Stimulated activated naive CD8-positive, alpha-beta T cell treated with anti-CD3 and anti-CD28 coated beads, Interleukin-15, amount 100 ng/mL, for 72 hours (primary cell): ENCODE data around the gene ANKMY2.

Source experiments
- ATAC-seq: fragments of 150-1000 bp; cut with Tn5 transposase; 2 replicates; pipeline ENCODE4 v1.10.0; 2021; ENCODE audit warnings: mild to moderate bottlenecking, moderate library complexity
- DNase-seq, 2 donors: peaks; one replicate each; pipeline ENCODE4 v3.0.0; 2021 to 2022
- H3K27ac Mint-ChIP-seq, 2 donors: one replicate each; pipeline ENCODE4 v1.8.0; 2022; ENCODE audit warnings: mild to moderate bottlenecking in 2 of 2, mixed read lengths in 2 of 2, moderate library complexity in 2 of 2
- H3K27me3 Mint-ChIP-seq: one replicate; pipeline ENCODE4 v1.8.0; 2022; ENCODE audit warnings: mixed read lengths
- H3K4me1 Mint-ChIP-seq: one replicate; pipeline ENCODE4 v1.8.0; 2022; ENCODE audit warnings: mild to moderate bottlenecking, mixed read lengths
- H3K4me3 Mint-ChIP-seq, 2 donors: one replicate each; pipeline ENCODE4 v1.8.0; 2022; ENCODE audit warnings: mild to moderate bottlenecking in 2 of 2, mixed read lengths in 2 of 2, moderate library complexity in 1 of 2
- H3K9me3 Mint-ChIP-seq, 2 donors: one replicate each; pipeline ENCODE4 v1.8.0; 2022; ENCODE audit warnings: mixed read lengths in 2 of 2

The ANKMY2 gene

DNA sequence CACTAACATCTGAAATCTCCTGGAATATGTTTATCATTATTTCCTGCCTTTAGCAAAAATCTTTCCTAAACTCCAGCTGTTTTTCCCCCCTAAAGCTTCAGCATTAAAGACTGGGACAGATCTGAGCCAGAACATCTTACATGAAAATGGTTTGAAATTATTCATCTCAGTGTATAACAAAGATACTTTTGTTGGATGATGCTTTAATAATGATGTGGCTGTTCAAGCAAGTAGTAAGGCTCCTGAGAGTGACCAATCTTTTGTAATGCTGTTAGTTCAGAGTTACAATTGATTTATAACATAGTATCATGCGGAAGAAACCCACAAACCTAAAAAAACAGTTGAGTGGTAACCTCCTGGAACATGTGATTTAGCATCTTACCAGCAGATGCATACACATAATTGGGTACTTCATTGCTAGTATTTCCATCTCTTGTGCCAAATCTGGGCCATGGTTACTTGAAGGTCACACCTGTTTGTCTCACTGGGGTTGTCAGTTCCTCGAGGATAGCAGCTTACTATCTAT lies 1.9 kb upstream of the ANKMY2 start:
- Mint-ChIP-seq H3K9me3 (no peaks in the 10 kb centered on the region), H3K27ac (peak overlapping the region in 1 of 2 donors; percentile 33), H3K4me1 (peaks cover 71% of the 10 kb centered on the region), H3K27me3 (no peaks in the 10 kb centered on the region), H3K4me3 (peak overlapping the region; percentile 95 to 97)
- ATAC-seq (no peak), DNase-seq (no peak)

DNA sequence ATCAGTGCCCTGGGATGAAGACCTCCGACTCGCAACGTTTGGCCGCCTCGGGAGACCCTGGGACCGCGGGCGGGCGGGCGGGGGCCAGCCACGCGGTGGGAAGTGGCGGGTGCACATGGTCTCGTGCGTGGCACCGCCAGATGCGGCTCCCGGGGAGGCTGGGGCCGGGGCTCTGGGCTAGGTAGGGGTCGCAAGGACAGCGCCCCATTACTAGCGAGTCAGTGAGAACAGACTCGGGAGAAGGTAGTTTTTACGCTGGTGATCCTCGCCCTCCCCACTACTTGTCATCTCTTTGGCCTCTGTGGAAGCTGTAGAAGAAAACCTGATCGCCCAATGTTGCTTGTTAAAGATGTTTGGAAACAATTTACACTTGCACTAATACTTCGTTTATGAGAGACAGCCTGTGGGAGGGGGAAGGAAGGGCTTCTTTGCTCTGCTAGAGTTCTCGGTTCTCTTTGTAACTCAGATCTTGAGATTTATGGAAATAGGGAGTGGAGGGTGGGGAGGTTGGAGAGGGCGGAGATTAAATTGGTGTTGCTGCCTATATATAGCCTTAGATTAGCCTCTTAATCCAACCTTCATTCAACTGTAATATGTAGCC lies 1.0 kb upstream of the ANKMY2 start:
- DNase-seq (no peak), ATAC-seq (peak; percentile 26)
- Mint-ChIP-seq H3K27ac (peak overlapping the region; percentile 98 to 100), H3K4me3 (peak overlapping the region; percentile 95 to 97), H3K9me3 (no peaks in the 10 kb centered on the region), H3K4me1 (peaks cover 62% of the 10 kb centered on the region), H3K27me3 (no peaks in the 10 kb centered on the region)

DNA sequence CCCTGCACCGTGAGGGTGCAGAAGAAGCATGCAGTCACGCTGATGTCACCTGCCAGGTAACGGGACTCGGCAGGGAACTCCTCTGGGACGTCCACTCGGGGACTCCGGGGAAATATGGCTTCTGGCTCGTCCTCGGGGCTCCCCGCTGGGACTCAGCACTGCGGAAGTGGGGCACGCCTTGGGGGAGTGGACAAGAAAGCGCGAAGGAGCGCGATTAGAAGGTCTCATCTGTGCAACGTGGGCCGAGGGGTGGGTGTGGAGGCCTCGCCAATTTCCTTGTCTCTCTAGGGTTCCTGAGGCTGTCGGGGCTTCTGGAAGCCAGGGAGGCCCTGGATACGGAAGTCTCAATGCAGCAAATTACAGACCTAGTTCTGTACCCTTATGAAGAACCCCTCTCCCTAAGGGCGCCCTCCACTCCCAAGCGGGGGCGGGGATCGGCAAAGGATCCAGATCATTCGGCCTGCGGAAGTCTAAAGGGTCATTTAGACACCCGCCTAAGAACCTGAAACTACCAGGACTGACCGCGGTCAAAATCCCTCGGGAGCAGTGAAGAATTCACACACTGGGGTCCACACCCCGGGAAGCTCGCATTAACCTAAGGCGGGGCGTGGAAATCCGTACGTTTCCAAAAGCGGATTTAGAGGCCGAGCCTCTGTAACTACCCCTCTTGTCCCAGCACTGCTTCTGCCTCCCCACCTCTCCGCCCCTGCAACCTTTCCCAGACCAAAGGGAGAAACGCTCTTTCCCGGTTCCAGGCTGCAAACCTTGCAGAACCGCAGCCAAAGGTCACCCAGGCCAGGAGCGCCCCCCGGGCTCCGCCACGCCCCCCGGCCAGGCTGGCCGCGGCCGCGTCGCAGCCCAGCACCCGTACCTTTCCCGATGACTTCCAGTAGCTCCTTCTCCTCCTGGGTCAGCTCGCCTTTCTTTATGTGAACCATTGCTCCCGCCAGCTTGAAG lies 640 bp downstream of the ANKMY2 start:
- Mint-ChIP-seq H3K9me3 (no peaks in the 10 kb centered on the region), H3K27me3 (no peaks in the 10 kb centered on the region), H3K4me1 (peaks cover 51% of the 10 kb centered on the region), H3K27ac (peak overlapping the region; percentile 98 to 100), H3K4me3 (peak overlapping the region; percentile 95 to 97)
- DNase-seq, result peak; percentile 55 to 60
- ATAC-seq, result peak; percentile 48

DNA sequence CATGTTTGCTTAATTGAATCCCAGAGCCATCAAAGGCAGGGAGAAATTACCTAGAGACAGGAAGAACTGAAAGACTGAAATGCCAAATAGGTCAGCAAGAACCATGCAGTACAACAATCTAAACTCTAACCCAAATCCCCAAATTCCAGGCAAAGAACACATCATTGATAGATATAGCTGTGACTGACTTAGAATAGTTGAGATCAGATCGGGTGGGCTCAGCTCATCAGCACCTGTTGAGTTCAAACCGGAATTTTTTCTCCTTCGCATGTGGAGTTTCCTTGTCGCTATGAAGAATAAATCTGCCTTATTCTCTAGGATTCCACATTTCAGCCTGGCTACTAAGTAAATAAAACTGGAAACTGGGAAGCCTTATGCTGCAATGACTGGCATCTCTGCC lies 1.4 kb downstream of the ANKMY2 start:
- ATAC-seq, result no peak
- H3K27me3 Mint-ChIP-seq, result no peaks in the 10 kb centered on the region
- H3K27ac Mint-ChIP-seq, result peak overlapping the region in 1 of 2 donors; percentile 84
- no peak for DNase-seq
- peak overlapping the region; percentile 95 to 97 for H3K4me3 Mint-ChIP-seq
- H3K9me3 Mint-ChIP-seq, result no peaks in the 10 kb centered on the region
- peaks cover 43% of the 10 kb centered on the region for H3K4me1 Mint-ChIP-seq

DNA sequence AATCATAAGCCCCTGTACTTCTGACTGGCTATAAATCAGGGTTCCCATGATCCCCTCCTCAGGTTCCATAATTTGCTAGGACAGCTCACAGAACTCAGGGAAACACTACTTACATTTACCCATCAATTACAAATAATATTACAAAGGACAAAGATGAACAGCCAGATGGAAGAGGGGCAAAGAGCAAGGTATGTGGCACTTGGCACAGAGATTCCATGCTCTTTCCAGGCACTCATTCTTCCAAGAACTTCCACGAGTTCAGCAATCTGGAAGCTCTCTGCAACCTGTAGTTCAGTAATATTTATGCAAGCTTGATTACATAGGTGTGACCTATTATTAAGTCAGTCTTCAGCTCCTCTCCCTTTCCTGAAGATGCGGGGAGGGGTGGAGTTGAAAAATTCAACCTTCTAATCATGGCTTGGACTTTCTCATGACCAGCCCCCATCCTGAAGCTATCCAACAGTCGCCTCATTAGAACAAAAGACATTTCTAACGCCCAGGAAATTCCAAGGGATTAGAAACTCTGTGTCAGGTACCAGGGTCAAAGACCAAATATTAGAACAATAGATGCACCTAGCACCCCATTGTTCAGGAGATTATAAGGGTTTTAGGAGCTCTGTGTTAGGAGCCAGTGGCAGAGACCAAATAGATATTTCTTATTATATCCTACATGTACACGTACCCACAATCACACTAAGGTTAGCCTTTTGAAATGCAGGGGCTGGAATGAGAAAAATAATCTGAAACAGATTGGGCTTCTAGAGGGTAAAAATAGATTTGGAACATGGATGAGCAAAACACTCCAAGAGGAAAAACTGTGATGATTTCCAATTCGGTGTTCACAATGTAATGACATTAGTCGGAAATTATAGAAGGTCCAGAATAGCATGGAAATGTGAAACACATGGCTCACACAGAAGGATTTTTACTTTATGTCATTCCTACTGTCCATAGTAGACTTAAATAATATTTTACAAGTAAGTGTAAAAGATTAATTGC lies 7.0 kb downstream of the ANKMY2 start:
- no peaks in the 10 kb centered on the region for H3K9me3 Mint-ChIP-seq
- peaks cover 7% of the 10 kb centered on the region for H3K4me1 Mint-ChIP-seq
- no peak overlapping the region for H3K4me3 Mint-ChIP-seq
- H3K27me3 Mint-ChIP-seq, result no peaks in the 10 kb centered on the region
- ATAC-seq, result no peak
- no peak for DNase-seq
- no peak overlapping the region for H3K27ac Mint-ChIP-seq

DNA sequence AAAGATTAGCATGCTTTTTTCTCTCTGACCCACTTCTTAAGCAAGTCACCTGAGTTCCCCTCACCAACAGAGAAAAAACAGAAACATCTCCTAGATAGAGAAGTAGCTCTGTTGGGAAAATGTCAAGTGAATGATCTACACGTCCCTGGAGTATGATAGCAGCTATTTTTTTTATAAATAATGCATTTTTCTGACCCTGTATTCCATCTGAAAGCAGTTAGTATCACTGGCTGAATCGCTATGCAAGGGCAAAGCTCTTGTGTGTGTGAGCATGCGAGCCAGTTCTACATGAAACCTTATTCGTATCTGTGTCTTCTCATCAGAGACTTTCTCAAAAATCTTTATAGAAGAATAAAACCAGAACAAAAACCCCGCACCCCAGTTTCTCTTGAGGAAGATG lies 8.2 kb downstream of the ANKMY2 start:
- ATAC-seq (no peak), DNase-seq (no peak)
- H3K4me1 Mint-ChIP-seq, result no peaks in the 10 kb centered on the region
- no peak overlapping the region for H3K27ac Mint-ChIP-seq
- H3K4me3 Mint-ChIP-seq, result no peak overlapping the region
- H3K9me3 Mint-ChIP-seq, result no peaks in the 10 kb centered on the region
- H3K27me3 Mint-ChIP-seq, result no peaks in the 10 kb centered on the region

DNA sequence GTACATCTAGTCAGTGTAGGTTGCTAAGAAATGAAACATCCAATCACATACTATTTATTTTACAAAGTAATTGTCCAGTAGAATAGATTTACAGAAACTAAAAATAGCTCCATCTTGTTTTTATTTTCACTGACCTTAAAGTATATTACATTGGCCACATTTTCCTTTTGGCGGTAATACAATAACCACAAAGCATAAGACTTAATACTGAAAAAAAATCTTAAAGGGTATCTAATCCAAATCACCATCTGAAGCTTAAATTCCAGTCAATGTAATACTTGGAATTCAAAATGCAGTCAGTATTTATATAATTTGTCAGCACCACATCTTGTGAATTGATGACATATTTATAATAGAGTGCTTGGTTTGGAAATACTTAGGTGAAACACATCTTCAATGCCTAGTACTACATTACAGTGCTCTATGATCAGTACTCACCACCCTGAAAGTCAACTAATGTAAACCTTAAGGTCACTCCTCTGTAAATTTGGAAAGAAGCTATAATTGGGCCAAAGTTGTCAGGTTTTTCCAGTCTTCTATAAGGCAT lies 8.9 kb downstream of the ANKMY2 start:
- Mint-ChIP-seq H3K4me1 (no peaks in the 10 kb centered on the region), H3K27me3 (no peaks in the 10 kb centered on the region), H3K9me3 (no peaks in the 10 kb centered on the region), H3K27ac (no peak overlapping the region), H3K4me3 (no peak overlapping the region)
- no peak for ATAC-seq
- no peak for DNase-seq

DNA sequence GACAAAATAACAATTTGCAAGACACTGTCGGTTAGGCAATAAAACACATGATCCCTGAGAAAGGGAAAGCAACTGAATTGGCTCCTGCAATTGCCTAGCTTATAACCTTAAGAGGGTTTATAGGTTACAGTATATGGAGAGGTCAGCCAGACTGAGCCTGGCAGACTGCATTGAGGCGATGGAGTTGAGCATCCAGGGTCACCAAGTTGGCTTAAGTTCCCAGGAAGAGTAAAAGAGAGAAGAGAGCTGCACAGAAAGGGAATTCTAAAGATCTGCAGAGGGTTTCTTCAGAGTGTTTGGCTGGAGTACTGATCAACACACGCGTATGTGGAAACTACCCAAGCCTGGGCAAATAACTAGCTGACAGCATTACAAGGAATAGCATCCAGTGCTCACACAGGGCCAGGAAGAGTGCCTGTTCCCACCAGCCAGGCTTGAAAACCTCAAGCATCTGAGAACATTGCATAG lies 11.2 kb downstream of the ANKMY2 start:
- Mint-ChIP-seq H3K9me3 (no peaks in the 10 kb centered on the region), H3K27me3 (no peaks in the 10 kb centered on the region), H3K4me3 (no peak overlapping the region), H3K4me1 (no peaks in the 10 kb centered on the region), H3K27ac (no peak overlapping the region)
- no peak for DNase-seq
- ATAC-seq, result no peak

DNA sequence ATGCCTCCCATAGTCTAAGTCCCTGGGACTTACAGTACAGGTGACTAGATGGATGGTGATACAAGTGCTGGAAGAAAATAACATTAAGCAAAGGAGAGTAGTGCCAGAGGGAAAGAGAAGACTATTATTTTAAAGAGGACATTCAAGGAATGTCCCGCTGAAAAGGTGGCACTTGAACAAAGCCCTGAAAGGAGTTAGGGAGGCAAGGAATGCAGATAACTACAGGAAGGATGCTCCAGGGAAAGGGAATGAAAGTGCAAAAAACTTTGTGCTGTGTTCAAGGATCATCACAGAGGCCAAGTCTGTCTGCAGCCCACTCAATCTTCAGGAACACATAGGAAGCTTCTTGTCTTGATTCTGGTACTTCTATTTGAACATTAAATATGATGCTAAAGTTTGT lies 14.9 kb downstream of the ANKMY2 start:
- H3K4me3 Mint-ChIP-seq, result no peak overlapping the region
- ATAC-seq, result no peak
- H3K4me1 Mint-ChIP-seq, result no peaks in the 10 kb centered on the region
- H3K27ac Mint-ChIP-seq, result no peak overlapping the region
- H3K27me3 Mint-ChIP-seq, result no peaks in the 10 kb centered on the region
- H3K9me3 Mint-ChIP-seq, result no peaks in the 10 kb centered on the region
- DNase-seq, result no peak

DNA sequence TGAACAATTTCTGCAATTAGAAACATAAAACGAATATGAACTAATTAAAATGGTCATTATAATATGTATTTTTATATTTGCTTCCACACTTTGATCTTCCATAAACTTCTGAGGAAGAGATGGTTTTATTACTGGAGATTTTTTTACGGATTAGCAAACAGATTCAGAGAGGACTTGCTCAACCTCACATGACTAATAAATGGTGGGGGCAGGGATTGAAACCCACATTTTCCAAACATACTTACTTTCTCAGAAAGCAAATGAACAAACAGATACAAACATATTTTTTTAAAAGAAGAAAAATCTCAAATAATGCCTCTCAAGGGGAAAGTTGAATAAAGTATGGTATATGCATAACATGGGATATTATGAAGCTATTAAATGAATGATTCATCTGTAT lies 18.3 kb downstream of the ANKMY2 start:
- H3K4me3 Mint-ChIP-seq, result no peak overlapping the region
- H3K4me1 Mint-ChIP-seq, result no peaks in the 10 kb centered on the region
- DNase-seq (no peak), ATAC-seq (no peak)
- no peaks in the 10 kb centered on the region for H3K9me3 Mint-ChIP-seq
- no peaks in the 10 kb centered on the region for H3K27me3 Mint-ChIP-seq
- no peak overlapping the region for H3K27ac Mint-ChIP-seq

DNA sequence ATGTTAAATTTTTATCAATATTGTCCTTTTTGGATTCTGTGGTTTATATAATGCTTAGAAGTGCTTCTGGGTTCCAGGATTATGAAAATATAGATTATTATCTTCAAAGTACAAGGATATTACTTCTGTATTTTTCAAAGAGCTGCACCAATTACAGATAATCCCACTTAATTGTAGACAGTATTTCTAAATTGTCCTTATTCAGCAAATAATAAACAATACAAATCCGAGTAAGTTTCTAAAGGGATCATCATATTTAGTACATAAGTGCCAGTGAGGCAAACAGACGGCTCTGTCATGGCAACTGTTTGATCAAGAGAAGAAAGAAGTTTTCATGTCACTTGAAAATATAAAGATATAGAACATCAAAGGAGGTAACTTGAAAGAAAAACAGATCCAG lies 19.2 kb downstream of the ANKMY2 start:
- no peak for ATAC-seq
- DNase-seq, result no peak
- no peak overlapping the region for H3K4me3 Mint-ChIP-seq
- no peak overlapping the region for H3K27ac Mint-ChIP-seq
- H3K27me3 Mint-ChIP-seq, result no peaks in the 10 kb centered on the region
- no peaks in the 10 kb centered on the region for H3K4me1 Mint-ChIP-seq
- H3K9me3 Mint-ChIP-seq, result no peaks in the 10 kb centered on the region

DNA sequence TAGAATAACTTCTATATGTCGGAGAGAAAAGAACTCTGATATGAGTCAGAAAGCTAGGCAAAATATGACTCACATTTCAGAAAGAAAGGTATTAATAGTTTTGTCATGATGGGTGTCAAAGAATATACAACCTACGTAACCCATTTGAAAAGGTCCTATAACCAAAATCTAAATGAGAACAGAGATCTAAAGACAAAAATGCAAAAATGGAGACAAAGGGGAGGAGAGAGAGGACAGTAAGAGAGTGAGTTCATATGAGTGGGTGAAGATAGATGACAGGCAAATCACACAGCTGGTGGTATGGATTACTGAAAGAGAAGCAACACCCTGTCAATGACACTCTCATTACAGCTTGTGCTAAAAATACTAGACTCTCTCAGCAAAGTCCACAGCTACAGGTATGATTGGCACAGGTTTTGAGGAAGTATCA lies 25.6 kb downstream of the ANKMY2 start:
- DNase-seq (peak; percentile 16 to 22), ATAC-seq (peak; percentile 99)
- H3K27ac Mint-ChIP-seq, result peak overlapping the region; percentile 59 to 89
- H3K9me3 Mint-ChIP-seq, result no peaks in the 10 kb centered on the region
- peaks cover 18% of the 10 kb centered on the region for H3K4me1 Mint-ChIP-seq
- H3K4me3 Mint-ChIP-seq, result peak overlapping the region; percentile 53 to 57
- no peaks in the 10 kb centered on the region for H3K27me3 Mint-ChIP-seq

DNA sequence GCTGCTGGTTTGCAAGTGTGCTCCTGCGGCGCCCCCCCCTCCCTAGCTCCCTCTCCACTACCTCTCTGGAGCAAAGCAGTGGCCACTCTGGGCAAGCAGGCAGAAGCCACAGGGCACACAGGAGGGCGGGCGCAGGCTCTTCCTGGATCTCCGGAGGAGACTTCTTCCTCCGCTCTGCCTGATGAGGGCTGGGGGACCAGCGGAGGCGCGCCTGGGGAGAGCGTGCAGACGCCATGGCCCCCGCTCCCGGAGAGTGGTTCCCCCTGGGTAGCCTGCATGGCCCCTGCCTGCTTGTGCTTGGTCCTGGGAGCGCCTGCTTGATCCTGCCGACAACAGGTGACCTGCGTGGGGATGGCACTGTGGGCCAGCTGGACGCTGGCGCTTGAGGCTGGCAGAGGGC lies 29.0 kb downstream of the ANKMY2 start:
- H3K9me3 Mint-ChIP-seq, result no peaks in the 10 kb centered on the region
- H3K27ac Mint-ChIP-seq, result no peak overlapping the region
- no peak overlapping the region for H3K4me3 Mint-ChIP-seq
- H3K4me1 Mint-ChIP-seq, result peaks cover 24% of the 10 kb centered on the region
- H3K27me3 Mint-ChIP-seq, result no peaks in the 10 kb centered on the region
- no peak for ATAC-seq
- no peak for DNase-seq

DNA sequence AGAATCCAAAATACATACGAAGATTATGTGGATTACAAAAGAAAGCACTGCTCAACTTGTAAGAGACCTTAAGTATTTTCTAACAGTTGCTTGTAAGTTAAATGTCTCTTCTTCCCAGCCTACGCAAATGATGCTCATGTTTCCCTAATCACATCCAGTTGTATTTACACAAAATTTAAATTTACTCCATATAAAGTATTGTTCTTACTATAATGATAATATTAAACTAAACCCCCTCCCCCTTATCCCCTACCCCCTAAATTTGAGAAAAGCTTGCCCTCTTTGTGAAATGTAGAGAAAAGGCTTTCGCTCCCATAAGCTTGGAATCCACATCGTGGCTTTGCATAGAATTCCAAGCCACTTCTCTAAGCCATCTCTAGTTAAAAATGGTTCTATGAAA lies 29.4 kb downstream of the ANKMY2 start:
- no peaks in the 10 kb centered on the region for H3K9me3 Mint-ChIP-seq
- H3K4me3 Mint-ChIP-seq, result no peak overlapping the region
- no peaks in the 10 kb centered on the region for H3K27me3 Mint-ChIP-seq
- H3K27ac Mint-ChIP-seq, result no peak overlapping the region
- H3K4me1 Mint-ChIP-seq, result peaks cover 26% of the 10 kb centered on the region
- DNase-seq (no peak), ATAC-seq (no peak)

DNA sequence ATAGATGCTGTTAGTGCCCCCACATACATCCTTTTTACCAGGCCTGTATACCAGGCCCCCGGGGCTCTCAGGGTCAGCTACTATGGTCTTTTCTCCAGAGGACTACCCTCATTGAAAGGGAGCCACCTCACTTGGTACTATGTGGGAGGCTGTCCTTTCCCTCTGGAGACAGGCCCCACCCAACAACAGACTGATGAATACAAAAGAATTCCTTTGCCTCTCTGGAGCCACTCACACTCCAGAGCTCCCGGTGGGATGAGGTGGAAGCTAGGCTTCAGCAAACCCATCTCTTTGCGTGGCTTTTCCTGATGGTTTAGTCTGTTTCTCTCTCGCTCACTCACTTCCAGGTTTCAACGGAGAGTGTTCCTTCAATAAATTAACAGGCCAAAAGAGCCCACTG lies 30.3 kb downstream of the ANKMY2 start:
- Mint-ChIP-seq H3K4me3 (no peak overlapping the region), H3K4me1 (peaks cover 20% of the 10 kb centered on the region), H3K27me3 (no peaks in the 10 kb centered on the region), H3K27ac (no peak overlapping the region), H3K9me3 (no peaks in the 10 kb centered on the region)
- DNase-seq (no peak), ATAC-seq (no peak)
